Activated T-cell treated with anti-CD3 and anti-CD28 coated beads for 24 hours (primary cell): ENCODE data around the gene RNF149.
"Not testable (repeated sequence)": the region's sequence is repeated elsewhere in the genome, so short reads cannot be mapped to it uniquely, and the experiment has no call there.

Experiments used
- DNase-seq: peaks from one replicate; pipeline ENCODE4 v3.0.0-alpha.2; 2020; ENCODE audit warnings: low read depth

The RNF149 gene

GRCh38 chr2:101308432-101309210 lies at the start of gene RNF149:
RNF149 (minus strand) TSS chr2:101308701; CDS start chr2:101308588, 113 bp downstream.
- DNase-seq = peak; percentile 85

DNA sequence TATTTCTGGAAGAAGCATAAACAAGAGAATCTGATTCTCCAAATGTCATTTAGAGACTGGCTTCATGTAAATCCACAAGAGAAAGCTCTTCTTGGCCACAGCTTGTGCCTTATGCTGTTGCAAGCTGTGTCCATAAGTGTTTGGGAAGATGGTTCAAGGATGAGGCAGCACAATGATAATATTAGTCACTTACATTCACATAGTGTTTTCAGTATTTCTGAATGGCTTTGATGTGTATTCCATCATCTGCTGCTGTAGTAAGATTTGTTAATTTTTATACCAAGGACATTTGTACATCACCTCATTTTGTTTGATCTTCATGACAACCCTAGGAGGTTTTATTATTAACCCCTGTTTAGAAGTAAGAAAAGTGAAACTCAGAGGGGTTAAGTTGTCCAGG lies 48.9 kb upstream of the RNF149 start:
- no peak for DNase-seq

DNA sequence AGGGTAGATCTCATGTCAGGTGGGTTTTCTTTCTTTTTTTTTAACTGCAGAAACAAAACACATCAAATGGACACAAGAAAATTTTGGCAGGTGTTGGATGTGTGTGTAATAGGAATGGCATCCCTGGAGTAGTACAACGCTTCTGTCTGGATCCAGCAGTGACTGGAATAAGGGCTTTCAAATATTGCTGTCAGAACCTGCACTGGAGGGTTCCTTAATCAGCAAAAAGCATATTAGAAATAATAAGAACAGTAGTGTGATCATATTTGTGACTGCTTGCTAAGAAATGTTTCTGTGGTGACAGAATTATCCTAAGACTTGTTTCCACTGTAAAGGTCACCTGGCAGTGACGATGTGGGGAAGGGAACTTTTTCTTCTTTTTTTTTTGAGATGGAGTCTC lies 48.0 kb upstream of the RNF149 start:
- DNase-seq = no peak

GRCh38 chr2:101356055-101356454 lies 47.6 kb upstream of the RNF149 start:
- no peak for DNase-seq

- no peak for DNase-seq
These were observed 47.0 kb upstream of the RNF149 start for GRCh38 chr2:101355401-101356054.

GRCh38 chr2:101354420-101355311 lies 46.2 kb upstream of the RNF149 start:
- no peak for DNase-seq

- DNase-seq = not testable (repeated sequence)
These were observed 44.1 kb upstream of the RNF149 start for GRCh38 chr2:101352631-101353030.

- no peak for DNase-seq
These were observed 42.7 kb upstream of the RNF149 start for GRCh38 chr2:101351207-101351606.

- no peak for DNase-seq
These were observed 41.6 kb upstream of the RNF149 start for GRCh38 chr2:101349893-101350662.

DNA sequence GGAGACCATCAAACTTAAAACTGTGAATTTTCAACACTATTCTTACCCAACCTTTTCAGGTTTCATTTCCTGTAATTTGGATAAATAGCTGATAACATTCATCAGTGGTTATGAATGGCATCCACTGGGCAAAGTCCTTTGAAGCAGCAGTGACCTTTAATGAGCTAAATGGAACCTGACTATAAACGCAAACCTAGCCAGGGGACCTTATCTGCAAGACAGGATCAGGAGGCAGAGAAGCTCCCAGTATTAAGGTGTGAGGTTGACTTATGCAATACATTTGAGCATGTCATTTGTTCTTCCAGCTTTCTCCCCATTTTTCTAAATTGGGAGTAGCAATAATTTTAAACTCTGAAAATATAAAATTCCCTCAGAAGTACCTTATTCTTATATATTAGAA lies 40.4 kb upstream of the RNF149 start:
- no peak for DNase-seq

DNA sequence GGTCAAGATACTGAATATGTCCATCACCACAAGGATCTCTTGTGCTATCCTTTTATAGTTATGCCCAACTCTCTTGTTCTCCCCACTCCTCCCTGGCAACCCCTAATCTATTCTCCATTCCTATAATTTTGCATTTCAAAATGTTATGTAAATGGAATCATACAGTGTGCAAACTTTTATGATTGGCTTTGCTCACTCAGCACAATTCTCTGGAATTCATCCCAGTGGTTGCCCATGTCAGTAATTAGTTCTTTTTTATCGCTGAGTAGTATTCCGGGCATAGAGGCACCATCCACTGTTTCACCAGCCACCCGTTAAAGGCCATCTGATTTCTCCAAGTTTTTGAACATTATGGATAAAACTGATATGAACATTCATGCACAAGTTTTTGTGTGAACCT lies 38.4 kb upstream of the RNF149 start:
- no peak for DNase-seq

- no peak for DNase-seq
These were observed 35.6 kb upstream of the RNF149 start for GRCh38 chr2:101344137-101344536.

DNA sequence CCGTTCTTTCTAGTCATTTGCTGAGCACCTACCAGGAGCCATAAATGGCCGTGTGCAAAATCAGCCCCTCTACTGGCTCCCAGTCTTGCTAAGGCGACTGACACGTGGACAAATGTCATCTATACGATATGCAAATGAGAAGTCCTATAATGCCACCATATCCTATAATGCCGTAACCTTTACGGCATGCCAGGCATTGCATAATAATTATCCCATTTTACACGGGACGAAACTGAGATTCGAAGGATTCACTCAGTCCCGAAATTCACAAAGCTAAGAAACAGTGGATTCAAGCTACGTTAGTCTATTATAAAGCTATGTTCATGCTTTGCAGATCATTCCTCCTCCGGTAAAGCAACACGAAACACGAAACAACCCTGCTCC lies 34.1 kb upstream of the RNF149 start:
- DNase-seq = no peak

DNA sequence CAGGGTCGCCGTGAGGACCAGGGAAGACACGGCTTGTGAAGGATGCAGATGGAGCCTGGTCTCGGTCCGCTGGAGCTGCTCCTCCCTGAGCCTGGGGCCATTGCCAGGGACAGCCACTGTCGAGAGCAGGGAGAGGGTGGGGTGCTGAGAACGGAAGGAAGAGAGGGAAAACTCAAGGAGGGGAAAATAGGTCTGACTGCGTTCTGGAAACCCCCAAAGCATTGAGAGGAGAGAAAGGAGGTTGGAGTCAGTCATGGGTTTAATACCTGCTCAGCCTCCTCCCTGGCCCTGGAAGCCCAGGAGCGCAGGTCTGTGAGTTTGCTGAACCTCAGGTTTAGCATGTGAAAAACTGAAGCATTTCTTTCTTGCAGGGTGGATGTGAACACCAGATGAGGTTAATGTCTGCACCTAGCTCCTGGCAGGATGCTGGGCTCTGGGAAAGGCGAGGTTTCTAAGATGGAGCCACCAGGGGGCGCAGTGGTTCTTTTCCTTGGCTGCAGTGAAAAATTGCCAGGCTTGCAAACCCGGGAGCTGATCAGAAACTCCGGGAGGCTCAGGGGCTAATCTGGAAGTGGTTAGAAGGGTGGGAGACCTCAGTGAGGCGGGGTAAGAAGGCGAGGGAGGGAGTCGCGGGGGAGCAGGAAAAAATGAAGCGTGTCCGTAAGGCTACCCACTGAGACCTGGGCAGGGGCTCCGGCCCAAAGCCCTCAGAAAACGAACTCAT lies 33.6 kb upstream of the RNF149 start:
- peak; percentile 55 for DNase-seq

DNA sequence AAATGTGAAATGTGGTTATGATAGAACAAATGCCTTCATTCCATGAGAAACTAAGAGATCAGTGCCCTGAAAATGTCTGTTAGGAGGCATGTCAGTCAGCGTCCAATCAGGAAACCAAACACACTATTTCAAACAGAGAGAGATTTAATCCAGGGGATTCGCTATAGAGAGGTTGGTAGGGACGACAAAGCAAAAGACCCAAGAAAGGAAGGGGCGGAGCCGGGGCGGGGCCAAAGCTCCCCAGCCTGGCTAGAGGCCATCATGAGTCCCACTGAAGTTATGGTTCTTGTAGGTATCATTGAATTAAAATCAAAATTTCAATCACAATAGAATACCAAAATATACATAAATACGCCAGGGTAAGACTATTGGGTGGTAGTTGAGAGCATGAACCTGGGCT lies 32.9 kb upstream of the RNF149 start:
- no peak for DNase-seq

GRCh38 chr2:101340141-101340551 lies 31.6 kb upstream of the RNF149 start:
- no peak for DNase-seq

DNA sequence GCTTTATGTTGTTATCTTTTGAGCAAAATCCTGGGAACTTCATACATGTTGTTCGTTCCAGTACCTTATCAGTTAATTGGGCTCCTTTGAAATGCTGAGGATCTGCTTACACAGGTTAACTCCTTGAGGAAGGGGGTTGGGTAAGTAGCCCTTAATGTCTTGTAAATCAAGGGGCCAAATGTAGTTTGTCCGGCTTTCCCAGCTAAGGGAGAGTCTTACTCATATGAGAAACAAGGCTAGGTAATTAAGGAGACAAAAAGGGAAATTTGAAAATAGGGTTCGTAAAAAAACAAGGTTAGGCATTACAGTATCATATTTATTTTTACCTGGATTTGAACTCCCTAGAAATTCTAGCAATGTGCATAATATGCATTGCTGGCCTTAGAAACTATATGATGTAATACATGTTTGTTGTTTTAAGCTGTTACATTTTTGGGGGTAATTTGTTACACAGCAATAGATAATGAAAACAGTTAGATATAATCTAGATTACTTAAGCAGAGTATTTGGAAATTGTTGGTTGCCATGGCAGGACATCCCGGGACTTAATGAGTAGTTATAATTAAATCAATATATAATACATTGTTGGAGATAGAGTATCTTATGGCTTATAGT lies 30.9 kb upstream of the RNF149 start:
- DNase-seq = no peak

- DNase-seq = no peak
These were observed 29.4 kb upstream of the RNF149 start for GRCh38 chr2:101337877-101338276.

GRCh38 chr2:101332885-101333766 lies 24.6 kb upstream of the RNF149 start:
- DNase-seq = no peak

DNA sequence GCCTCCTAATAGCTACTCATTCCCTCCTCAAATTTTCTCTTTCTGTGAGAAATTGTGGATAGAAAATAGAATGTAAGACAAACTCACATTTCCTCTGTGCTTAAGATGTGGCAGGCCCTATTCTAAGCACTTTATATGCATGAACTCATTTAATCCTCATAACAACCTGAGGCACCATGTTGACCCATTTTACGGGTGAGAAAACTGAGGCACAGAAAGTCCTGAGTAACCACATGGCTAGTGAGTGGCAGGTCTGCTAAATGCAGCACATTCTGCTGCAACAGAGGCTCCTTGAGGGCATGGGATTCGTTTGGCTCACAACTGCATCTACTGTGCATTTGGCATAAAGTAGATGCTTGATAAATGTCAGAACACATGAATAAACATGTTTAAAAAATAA lies 22.7 kb upstream of the RNF149 start:
- DNase-seq = no peak
